ENCODE data around the gene SEC23IP. TPM values are rescaled to one million over a fixed set of nuclear protein-coding genes. Genes with fewer than 3 reads are reported as not detected.

Gene SEC23IP
- total RNA-seq, 1 donor = 51.2 TPM

DNA sequence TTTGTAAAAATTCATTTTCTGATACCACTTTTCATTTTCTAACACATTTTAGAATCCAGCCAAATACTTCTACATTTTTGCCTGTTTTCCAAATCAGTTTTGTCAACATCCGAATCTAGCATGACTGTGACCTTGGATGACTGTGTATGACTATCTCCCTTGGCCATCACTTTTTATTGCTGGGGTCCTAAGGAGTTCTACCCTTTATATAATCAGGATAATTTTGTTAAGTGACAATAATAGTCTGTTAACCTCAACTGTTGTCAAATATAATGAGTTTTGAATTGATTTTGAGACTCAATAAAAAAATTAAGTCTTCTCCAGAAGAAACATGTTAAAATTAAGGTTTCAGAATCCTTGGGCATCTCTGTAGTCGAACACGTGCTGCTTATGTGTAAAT is 53.3 kb downstream of the SEC23IP start:
- no peak for DNase-seq (ENCODE audit: low read depth)
- no peak overlapping the region for H3K4me3 ChIP-seq (ENCODE audit: low read depth, low read length)
- TF ChIP-seq, protein P1, sequence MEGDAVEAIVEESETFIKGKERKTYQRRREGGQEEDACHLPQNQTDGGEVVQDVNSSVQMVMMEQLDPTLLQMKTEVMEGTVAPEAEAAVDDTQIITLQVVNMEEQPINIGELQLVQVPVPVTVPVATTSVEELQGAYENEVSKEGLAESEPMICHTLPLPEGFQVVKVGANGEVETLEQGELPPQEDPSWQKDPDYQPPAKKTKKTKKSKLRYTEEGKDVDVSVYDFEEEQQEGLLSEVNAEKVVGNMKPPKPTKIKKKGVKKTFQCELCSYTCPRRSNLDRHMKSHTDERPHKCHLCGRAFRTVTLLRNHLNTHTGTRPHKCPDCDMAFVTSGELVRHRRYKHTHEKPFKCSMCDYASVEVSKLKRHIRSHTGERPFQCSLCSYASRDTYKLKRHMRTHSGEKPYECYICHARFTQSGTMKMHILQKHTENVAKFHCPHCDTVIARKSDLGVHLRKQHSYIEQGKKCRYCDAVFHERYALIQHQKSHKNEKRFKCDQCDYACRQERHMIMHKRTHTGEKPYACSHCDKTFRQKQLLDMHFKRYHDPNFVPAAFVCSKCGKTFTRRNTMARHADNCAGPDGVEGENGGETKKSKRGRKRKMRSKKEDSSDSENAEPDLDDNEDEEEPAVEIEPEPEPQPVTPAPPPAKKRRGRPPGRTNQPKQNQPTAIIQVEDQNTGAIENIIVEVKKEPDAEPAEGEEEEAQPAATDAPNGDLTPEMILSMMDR (IDR thresholded peaks at IDR 0.05; ENCODE audit: insufficient read depth, low read length) = no peak

DNA sequence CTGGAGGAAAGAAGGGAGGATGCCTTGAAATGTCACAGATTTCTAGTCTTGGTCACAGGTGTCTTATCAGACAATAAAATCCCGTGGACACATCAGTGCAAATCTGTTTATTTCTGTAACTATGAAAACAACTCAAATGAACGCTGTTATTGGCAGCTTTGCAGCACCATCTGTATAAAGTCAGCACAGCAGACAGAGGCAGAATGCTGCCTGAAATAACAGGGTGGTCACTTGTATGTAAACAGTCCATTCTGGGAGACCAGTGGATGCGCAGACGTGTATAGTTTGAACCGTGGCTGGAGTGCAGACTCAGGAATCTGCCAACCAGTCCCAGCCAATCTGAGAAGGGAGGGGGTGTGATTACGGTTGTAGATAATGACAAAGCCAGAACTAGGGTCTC is 54.8 kb downstream of the SEC23IP start:
- TF ChIP-seq, protein P1 (IDR thresholded peaks at IDR 0.05; ENCODE audit: insufficient read depth, low read length) = no peak
- H3K4me3 ChIP-seq (ENCODE audit: low read depth, low read length) = no peak overlapping the region
- peak; percentile 22 for DNase-seq (ENCODE audit: low read depth)

DNA sequence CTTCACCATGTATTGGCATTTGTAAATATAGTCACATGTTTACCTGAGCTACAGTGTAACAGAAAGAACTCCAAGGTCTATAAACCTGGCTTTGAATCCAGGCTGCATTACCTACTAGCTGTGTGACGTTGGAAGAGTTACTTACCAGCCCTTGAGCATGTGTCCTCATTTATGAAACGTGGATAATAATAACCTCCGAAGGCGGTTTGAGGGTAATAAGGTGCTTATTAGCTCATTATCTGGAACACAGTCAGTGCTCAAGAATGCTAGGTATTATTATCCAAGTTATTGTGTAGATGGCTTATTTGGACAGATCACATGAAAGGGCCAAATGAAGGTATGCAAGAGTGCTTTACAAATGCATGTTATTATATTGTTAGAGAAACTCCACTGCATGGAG is 64.9 kb downstream of the SEC23IP start:
- H3K4me3 ChIP-seq (ENCODE audit: low read depth, low read length) = no peak overlapping the region
- TF ChIP-seq, protein P1 (IDR thresholded peaks at IDR 0.05; ENCODE audit: insufficient read depth, low read length) = no peak
- DNase-seq (ENCODE audit: low read depth) = no peak

DNA sequence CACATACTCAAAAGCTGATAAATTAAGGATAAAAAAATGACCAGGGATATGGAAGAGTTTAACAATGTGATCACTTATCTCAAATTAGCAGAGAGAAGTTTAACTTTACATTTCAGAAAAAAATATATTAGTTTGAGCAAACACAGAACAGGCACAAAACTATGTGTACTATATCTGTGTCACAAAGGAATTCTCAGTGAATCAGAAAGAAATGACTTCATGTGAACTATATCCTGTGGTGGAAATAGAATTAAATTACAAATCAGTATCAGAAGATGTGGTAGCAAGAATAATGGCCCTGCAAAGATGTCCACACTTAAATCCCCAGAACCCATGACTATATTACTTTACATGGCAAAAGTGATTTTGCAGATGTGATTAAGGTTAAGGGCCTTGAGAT is 70.3 kb downstream of the SEC23IP start:
- no peak for DNase-seq (ENCODE audit: low read depth)
- TF ChIP-seq, protein P1 (IDR thresholded peaks at IDR 0.05; ENCODE audit: insufficient read depth, low read length) = no peak
- no peak overlapping the region for H3K4me3 ChIP-seq (ENCODE audit: low read depth, low read length)

DNA sequence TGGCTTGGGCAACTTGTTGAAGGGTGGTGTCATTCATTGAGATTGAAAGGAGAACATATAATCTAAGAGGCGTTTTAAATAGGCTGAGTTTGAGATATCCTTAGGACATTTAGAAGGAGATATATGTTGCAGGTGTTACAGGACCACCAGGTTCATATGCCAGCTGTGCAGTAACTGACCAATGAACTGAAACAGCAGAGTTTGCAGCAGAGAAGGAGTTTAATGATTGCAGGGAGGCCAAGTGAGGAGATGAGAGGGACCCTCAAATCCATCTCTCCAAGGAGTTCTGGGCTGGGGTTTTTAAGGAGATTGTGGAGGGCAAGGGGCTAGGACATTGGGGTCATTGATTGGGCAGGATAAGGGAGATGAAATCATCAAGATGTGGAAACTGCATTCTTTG is 74.5 kb downstream of the SEC23IP start:
- TF ChIP-seq, protein P1 (IDR thresholded peaks at IDR 0.05; ENCODE audit: insufficient read depth, low read length) = no peak
- H3K4me3 ChIP-seq (ENCODE audit: low read depth, low read length) = no peak overlapping the region
- DNase-seq (ENCODE audit: low read depth) = no peak

DNA sequence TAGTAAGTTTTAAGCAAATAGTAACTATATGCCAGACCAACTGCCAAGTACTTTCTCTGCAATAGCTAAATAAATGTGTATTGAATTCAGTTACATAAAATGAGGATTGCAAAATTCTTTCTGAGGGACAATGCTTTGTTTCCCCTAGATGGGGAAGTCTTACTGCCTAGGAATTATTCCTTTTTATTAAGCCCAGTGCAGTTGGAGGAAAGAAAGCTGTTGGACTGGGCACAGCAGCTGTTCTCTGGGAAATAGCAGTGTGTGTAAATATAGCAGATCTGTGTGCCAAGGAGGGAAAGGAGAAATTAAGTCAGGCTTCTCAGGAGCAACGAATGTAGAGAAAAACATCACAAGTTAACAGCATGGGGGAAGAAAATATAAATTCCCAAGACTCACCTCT is 77.1 kb downstream of the SEC23IP start:
- TF ChIP-seq, protein P1 (IDR thresholded peaks at IDR 0.05; ENCODE audit: insufficient read depth, low read length) = no peak
- DNase-seq (ENCODE audit: low read depth) = no peak
- H3K4me3 ChIP-seq (ENCODE audit: low read depth, low read length) = no peak overlapping the region

DNA sequence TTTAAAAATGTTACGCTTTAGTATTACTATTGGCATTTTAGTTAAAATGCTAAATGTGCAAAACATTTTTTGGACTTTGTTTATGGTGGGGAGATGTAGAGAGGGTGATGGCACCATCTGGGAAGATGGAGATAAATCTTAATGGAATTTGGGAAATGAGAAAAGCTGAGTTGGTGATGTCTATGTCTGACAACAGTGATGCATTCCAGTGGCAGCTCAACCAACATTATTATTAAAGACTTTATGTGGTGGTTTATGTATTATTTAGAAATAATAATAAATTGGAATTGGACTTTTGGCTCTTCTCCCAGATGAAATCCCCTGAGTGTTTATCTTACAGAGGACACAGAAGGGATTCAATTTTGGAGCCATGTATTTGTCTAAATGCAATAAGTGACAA is 77.6 kb downstream of the SEC23IP start:
- no peak overlapping the region for H3K4me3 ChIP-seq (ENCODE audit: low read depth, low read length)
- DNase-seq (ENCODE audit: low read depth) = no peak
- TF ChIP-seq, protein P1 (IDR thresholded peaks at IDR 0.05; ENCODE audit: insufficient read depth, low read length) = no peak

All from fibroblast of the aortic adventitia (primary cell).